ENCODE results near the gene GRAP2. TPM values are rescaled to one million over a fixed set of nuclear protein-coding genes. Genes with fewer than 3 reads are reported as not detected.
A peak's percentile ranks its signal among the peaks of the same experiment; 100 is the strongest.

GRAP2 gene
- total RNA-seq, 1 donor, result under 0.01 TPM

- no peak for TF ChIP-seq CTCF (IDR thresholded peaks at IDR 0.05; ENCODE audit: insufficient read depth, low read depth, low read length)
- H3K4me3 ChIP-seq (ENCODE audit: low read depth, low read length), result no peak overlapping the region
- DNase-seq (ENCODE audit: low read depth), result no peak
These were observed 73.2 kb downstream of the GRAP2 start for GRCh38 chr22:39974065-39974464.

- DNase-seq (ENCODE audit: low read depth), result no peak
- H3K4me3 ChIP-seq (ENCODE audit: low read depth, low read length), result no peak overlapping the region
- TF ChIP-seq CTCF (IDR thresholded peaks at IDR 0.05; ENCODE audit: insufficient read depth, low read depth, low read length), result no peak
These were observed 78.2 kb downstream of the GRAP2 start for GRCh38 chr22:39979048-39979447.

- no peak for DNase-seq (ENCODE audit: low read depth)
- H3K4me3 ChIP-seq (ENCODE audit: low read depth, low read length), result no peak overlapping the region
- TF ChIP-seq CTCF (IDR thresholded peaks at IDR 0.05; ENCODE audit: insufficient read depth, low read depth, low read length), result no peak
These were observed 78.6 kb downstream of the GRAP2 start for GRCh38 chr22:39979458-39979857.

GRCh38 chr22:39980596-39980995 lies 79.7 kb downstream of the GRAP2 start:
- TF ChIP-seq CTCF (IDR thresholded peaks at IDR 0.05; ENCODE audit: insufficient read depth, low read depth, low read length), result no peak
- no peak overlapping the region for H3K4me3 ChIP-seq (ENCODE audit: low read depth, low read length)
- DNase-seq (ENCODE audit: low read depth), result no peak

- DNase-seq (ENCODE audit: low read depth), result no peak
- TF ChIP-seq CTCF (IDR thresholded peaks at IDR 0.05; ENCODE audit: insufficient read depth, low read depth, low read length), result no peak
- no peak overlapping the region for H3K4me3 ChIP-seq (ENCODE audit: low read depth, low read length)
These were observed 82.5 kb downstream of the GRAP2 start for GRCh38 chr22:39983346-39983745.

GRCh38 chr22:39984006-39984405 lies 83.1 kb downstream of the GRAP2 start:
- H3K4me3 ChIP-seq (ENCODE audit: low read depth, low read length), result no peak overlapping the region
- TF ChIP-seq CTCF (IDR thresholded peaks at IDR 0.05; ENCODE audit: insufficient read depth, low read depth, low read length), result no peak
- peak; percentile 31 for DNase-seq (ENCODE audit: low read depth)

- no peak for DNase-seq (ENCODE audit: low read depth)
- no peak overlapping the region for H3K4me3 ChIP-seq (ENCODE audit: low read depth, low read length)
- no peak for TF ChIP-seq CTCF (IDR thresholded peaks at IDR 0.05; ENCODE audit: insufficient read depth, low read depth, low read length)
These were observed 83.9 kb downstream of the GRAP2 start for GRCh38 chr22:39984746-39985145.

All from fibroblast of villous mesenchyme (primary cell).